ENCODE measurements around the gene HMBS. TPM values are rescaled to one million over a fixed set of nuclear protein-coding genes. Genes with fewer than 3 reads are reported as not detected.

Gene HMBS
- total RNA-seq, 4 donors from 2014 or later = 10.7 to 21.7 (median 15.0) TPM

DNA sequence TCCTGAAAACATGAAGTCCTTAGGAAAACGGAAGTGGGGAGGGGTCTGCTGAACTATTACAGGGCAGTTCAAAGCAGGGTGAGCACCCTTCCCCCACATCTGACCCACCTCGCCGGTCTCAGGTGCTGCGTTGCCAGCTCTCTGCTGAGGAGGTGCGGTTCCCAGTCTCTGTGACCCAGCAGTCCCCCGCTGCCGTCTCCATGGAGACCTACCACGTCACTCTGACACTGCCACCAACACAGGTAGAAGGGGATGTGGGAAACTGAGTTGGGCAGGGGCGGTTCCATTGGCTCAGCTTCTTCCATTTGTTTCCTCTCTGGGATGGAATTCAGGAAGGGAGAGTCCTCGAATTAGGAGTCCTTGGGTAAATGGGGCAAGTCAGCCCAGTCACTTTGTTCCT lies 25.8 kb downstream of the HMBS start:
- no peaks in the 10 kb centered on the region for H3K27me3 ChIP-seq
- peaks cover 0 to 52% (median 0%) of the 10 kb centered on the region in 3 donors for H3K36me3 ChIP-seq
- no peak overlapping the region for H3K27ac ChIP-seq
- H3K9me3 ChIP-seq = no peaks in the 10 kb centered on the region
- H3K4me1 ChIP-seq = peaks cover 5 to 38% (median 10%) of the 10 kb centered on the region in 4 donors
- peak in 1 of 3 donors; percentile 16 for DNase-seq
- H3K4me3 ChIP-seq = no peak overlapping the region
- no peak for TF ChIP-seq POLR2A (IDR thresholded peaks at IDR 0.05)
- TF ChIP-seq, protein P1, sequence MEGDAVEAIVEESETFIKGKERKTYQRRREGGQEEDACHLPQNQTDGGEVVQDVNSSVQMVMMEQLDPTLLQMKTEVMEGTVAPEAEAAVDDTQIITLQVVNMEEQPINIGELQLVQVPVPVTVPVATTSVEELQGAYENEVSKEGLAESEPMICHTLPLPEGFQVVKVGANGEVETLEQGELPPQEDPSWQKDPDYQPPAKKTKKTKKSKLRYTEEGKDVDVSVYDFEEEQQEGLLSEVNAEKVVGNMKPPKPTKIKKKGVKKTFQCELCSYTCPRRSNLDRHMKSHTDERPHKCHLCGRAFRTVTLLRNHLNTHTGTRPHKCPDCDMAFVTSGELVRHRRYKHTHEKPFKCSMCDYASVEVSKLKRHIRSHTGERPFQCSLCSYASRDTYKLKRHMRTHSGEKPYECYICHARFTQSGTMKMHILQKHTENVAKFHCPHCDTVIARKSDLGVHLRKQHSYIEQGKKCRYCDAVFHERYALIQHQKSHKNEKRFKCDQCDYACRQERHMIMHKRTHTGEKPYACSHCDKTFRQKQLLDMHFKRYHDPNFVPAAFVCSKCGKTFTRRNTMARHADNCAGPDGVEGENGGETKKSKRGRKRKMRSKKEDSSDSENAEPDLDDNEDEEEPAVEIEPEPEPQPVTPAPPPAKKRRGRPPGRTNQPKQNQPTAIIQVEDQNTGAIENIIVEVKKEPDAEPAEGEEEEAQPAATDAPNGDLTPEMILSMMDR (IDR thresholded peaks at IDR 0.05) = no peak

DNA sequence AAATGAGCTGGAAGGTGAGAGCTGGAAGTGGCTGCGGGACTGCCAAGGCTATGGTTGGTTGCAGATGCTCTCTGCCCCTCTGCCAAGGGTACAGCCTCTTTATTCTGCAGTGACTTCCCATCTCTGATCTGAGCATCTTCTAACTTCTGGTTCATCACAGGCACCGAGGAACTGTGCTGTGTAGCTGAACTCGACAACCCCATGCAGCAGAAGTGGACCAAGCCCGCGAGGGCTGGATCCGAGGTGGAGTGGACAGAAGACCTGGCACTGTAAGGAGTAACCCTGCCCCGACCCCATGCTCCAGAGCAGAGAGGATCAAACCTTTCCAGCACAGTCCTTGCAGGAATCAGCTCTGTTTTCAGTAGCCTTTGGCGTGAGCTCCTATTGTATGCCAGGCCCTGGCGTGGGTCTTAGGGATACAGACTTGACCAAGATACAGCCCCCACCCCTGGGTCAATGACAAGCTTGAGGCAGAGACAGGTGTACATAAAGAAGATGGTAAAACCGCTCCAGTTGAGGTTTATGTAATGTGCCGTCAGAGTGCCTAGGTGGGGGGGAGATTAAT lies 26.8 kb downstream of the HMBS start:
- Histone ChIP-seq H3K4me3 (no peak overlapping the region), H3K27ac (no peak overlapping the region), H3K9me3 (no peaks in the 10 kb centered on the region), H3K36me3 (peaks cover 0 to 62% (median 0%) of the 10 kb centered on the region in 3 donors), H3K27me3 (no peaks in the 10 kb centered on the region), H3K4me1 (peaks cover 5 to 32% (median 10%) of the 10 kb centered on the region in 4 donors)
- DNase-seq = no peak
- TF ChIP-seq POLR2A (IDR thresholded peaks at IDR 0.05) = no peak
- TF ChIP-seq, protein P1 (IDR thresholded peaks at IDR 0.05) = no peak

DNA sequence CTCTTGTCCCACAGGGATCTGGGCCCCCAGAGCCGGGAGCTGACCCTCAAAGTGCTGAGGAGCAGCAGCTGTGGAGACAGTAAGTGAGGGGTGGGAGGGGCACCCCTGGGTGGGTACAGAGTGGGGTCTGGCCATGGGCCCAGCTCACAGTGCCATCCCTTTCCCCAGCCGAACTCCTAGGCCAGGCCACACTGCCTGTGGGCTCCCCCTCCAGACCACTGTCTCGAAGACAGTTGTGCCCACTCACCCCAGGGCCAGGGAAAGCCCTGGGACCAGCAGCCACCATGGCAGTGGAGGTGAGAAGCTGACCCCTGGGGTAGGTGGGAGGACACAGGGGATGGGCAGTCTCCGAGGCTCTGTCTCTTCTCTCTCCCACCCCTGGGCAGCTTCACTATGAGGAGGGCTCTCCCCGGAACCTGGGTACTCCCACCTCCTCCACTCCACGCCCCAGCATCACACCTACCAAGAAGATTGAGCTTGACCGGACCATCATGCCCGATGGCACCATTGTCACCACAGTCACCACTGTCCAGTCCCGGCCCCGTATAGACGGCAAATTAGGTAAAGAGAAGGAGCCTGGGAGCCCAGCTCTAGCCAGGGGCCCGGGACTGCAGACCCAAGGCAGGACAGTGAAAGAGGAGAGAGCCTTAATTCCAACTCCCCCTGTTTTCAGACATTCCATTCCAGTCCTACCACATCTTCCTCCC lies 27.8 kb downstream of the HMBS start:
- H3K9me3 ChIP-seq = no peaks in the 10 kb centered on the region
- TF ChIP-seq POLR2A (IDR thresholded peaks at IDR 0.05) = no peak
- TF ChIP-seq, protein P1 (IDR thresholded peaks at IDR 0.05) = no peak
- H3K27me3 ChIP-seq = no peaks in the 10 kb centered on the region
- DNase-seq = no peak
- no peak overlapping the region for H3K27ac ChIP-seq
- H3K4me1 ChIP-seq = peaks cover 5 to 27% (median 8%) of the 10 kb centered on the region in 4 donors
- peaks cover 0 to 68% (median 0%) of the 10 kb centered on the region in 3 donors for H3K36me3 ChIP-seq
- H3K4me3 ChIP-seq = no peak overlapping the region

DNA sequence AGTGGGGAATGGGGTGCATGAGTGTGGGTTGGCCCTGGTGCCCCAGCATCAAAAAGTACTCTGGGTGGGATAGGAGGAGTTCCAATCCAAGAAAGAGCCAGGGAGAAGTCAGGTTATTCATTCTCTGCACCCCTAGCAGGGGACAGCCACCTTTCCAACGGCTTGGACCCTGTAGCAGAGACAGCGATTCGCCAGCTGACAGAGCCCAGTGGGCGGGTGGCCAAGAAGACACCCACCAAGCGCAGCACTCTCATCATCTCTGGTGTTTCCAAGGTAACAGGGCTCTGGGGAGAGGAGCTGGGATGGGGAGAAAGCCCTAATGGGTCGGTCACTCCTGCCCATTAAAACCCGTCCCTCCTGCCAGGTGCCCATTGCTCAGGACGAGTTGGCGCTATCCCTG lies 29.0 kb downstream of the HMBS start:
- H3K27me3 ChIP-seq = no peaks in the 10 kb centered on the region
- no peak overlapping the region for H3K4me3 ChIP-seq
- H3K9me3 ChIP-seq = no peaks in the 10 kb centered on the region
- H3K4me1 ChIP-seq = peaks cover 0 to 21% (median 5%) of the 10 kb centered on the region in 4 donors
- no peak overlapping the region for H3K27ac ChIP-seq
- no peak for TF ChIP-seq POLR2A (IDR thresholded peaks at IDR 0.05)
- TF ChIP-seq, protein P1 (IDR thresholded peaks at IDR 0.05) = no peak
- no peak for DNase-seq
- H3K36me3 ChIP-seq = peaks cover 0 to 74% (median 0%) of the 10 kb centered on the region in 3 donors

DNA sequence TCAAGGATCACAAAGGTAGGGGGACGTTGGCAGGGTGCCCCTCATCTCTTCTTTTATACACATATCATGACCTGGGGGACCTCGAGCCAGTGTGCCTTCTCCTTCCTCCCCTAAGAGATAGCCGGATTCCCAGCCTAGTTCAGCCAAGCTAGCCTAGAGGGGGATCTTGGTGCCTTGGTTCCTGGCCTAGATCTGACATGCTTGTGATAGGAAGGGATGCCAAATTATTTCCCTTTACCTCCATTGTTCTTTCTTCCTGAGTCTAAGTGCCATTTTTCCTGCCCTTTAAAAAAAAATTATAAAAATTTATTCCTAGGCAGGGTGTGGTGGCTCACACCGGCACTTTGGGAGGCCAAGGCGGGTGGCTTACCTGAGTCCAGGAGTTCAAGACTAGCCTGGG lies 29.7 kb downstream of the HMBS start:
- DNase-seq = no peak
- peaks cover 0 to 74% (median 0%) of the 10 kb centered on the region in 3 donors for H3K36me3 ChIP-seq
- H3K27ac ChIP-seq = peak overlapping the region in 1 of 4 donors; percentile 12
- no peak for TF ChIP-seq POLR2A (IDR thresholded peaks at IDR 0.05)
- TF ChIP-seq, protein P1 (IDR thresholded peaks at IDR 0.05) = no peak
- no peaks in the 10 kb centered on the region for H3K27me3 ChIP-seq
- H3K4me1 ChIP-seq = peaks cover 0 to 15% (median 0%) of the 10 kb centered on the region in 4 donors
- no peak overlapping the region for H3K4me3 ChIP-seq
- H3K9me3 ChIP-seq = no peaks in the 10 kb centered on the region
